SK-N-MC (cell line): Measurements from ENCODE around the gene COPZ1.

Source experiments
- EZH2 ChIP-seq: fragments of 200-600 bp; sonication (generic); IDR thresholded peaks from one replicate; pipeline ENCODE4 v1.6.1; 2017; ENCODE audit warnings: antibody characterized with exemption
- POLR2AphosphoS5 ChIP-seq: IDR thresholded peaks from 2 replicates; pipeline ENCODE4 v1.6.1; 2012; ENCODE audit warnings: mild to moderate bottlenecking, low read depth, low read length, borderline replicate concordance

- TF ChIP-seq EZH2 (no peak), POLR2AphosphoS5 (no peak)
Observed at GRCh38 chr12:54386403-54387113, 61.6 kb downstream of the COPZ1 start.
